Parathyroid adenoma (tissue), 2 donors: ENCODE results near the gene STIM1.

Experiments used
- H2AFZ ChIP-seq: fragments of 300-600 bp; sonication (generic); one replicate; pipeline ENCODE4 v1.7.0; 2017; ENCODE audit warnings: antibody characterized with exemption, mild to moderate bottlenecking
- H3K27ac ChIP-seq: fragments of 300-600 bp; sonication (generic); one replicate; pipeline ENCODE4 v1.7.0; 2017
- H3K27me3 ChIP-seq: fragments of 300-600 bp; sonication (generic); one replicate; pipeline ENCODE4 v1.7.0; 2017; ENCODE audit warnings: low read length; ENCODE audit not compliant: control insufficient read depth, insufficient read depth
- H3K36me3 ChIP-seq: fragments of 300-600 bp; sonication (generic); one replicate; pipeline ENCODE4 v1.7.0; 2017; ENCODE audit warnings: low read length; ENCODE audit not compliant: control insufficient read depth, insufficient read depth
- H3K4me1 ChIP-seq: fragments of 300-600 bp; sonication (generic); one replicate; pipeline ENCODE4 v1.7.0; 2017; ENCODE audit warnings: control low read depth
- H3K4me2 ChIP-seq: fragments of 300-600 bp; sonication (generic); one replicate; pipeline ENCODE4 v1.7.0; 2017; ENCODE audit warnings: low read length
- H3K4me3 ChIP-seq: fragments of 300-600 bp; sonication (generic); one replicate; pipeline ENCODE4 v1.7.0; 2017; ENCODE audit warnings: low read depth, low read length
- H3K79me2 ChIP-seq: fragments of 300-600 bp; sonication (generic); one replicate; pipeline ENCODE4 v1.7.0; 2017; ENCODE audit warnings: control low read depth
- H3K9ac ChIP-seq: fragments of 300-600 bp; sonication (generic); one replicate; pipeline ENCODE4 v1.7.0; 2017; ENCODE audit warnings: mild to moderate bottlenecking
- H3K9me3 ChIP-seq: fragments of 300-600 bp; sonication (generic); one replicate; pipeline ENCODE4 v1.7.0; 2017; ENCODE audit warnings: low read length; ENCODE audit not compliant: control insufficient read depth
- TF ChIP-seq, protein P1 (sequence below): fragments of 300-600 bp; sonication (generic); IDR thresholded peaks from one replicate; pipeline ENCODE4 v1.7.0; 2017; ENCODE audit warnings: antibody characterized with exemption, mild to moderate bottlenecking
- donor health status: primary hyperparathyroidism.

The STIM1 gene

GRCh38 chr11:3981084-3981633 lies 125.7 kb downstream of the STIM1 start:
- H3K4me1 ChIP-seq = no peaks in the 10 kb centered on the region
- no peak overlapping the region for H3K27ac ChIP-seq
- H3K9me3 ChIP-seq = no peaks in the 10 kb centered on the region
- TF ChIP-seq, protein P1, sequence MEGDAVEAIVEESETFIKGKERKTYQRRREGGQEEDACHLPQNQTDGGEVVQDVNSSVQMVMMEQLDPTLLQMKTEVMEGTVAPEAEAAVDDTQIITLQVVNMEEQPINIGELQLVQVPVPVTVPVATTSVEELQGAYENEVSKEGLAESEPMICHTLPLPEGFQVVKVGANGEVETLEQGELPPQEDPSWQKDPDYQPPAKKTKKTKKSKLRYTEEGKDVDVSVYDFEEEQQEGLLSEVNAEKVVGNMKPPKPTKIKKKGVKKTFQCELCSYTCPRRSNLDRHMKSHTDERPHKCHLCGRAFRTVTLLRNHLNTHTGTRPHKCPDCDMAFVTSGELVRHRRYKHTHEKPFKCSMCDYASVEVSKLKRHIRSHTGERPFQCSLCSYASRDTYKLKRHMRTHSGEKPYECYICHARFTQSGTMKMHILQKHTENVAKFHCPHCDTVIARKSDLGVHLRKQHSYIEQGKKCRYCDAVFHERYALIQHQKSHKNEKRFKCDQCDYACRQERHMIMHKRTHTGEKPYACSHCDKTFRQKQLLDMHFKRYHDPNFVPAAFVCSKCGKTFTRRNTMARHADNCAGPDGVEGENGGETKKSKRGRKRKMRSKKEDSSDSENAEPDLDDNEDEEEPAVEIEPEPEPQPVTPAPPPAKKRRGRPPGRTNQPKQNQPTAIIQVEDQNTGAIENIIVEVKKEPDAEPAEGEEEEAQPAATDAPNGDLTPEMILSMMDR = no peak
- H3K79me2 ChIP-seq = peaks cover 4% of the 10 kb centered on the region
- H3K36me3 ChIP-seq = no peaks in the 10 kb centered on the region
- no peak overlapping the region for H3K4me3 ChIP-seq
- no peak overlapping the region for H2AFZ ChIP-seq
- no peak overlapping the region for H3K9ac ChIP-seq
- peak overlapping the region; percentile 37 for H3K4me2 ChIP-seq
- no peaks in the 10 kb centered on the region for H3K27me3 ChIP-seq

DNA sequence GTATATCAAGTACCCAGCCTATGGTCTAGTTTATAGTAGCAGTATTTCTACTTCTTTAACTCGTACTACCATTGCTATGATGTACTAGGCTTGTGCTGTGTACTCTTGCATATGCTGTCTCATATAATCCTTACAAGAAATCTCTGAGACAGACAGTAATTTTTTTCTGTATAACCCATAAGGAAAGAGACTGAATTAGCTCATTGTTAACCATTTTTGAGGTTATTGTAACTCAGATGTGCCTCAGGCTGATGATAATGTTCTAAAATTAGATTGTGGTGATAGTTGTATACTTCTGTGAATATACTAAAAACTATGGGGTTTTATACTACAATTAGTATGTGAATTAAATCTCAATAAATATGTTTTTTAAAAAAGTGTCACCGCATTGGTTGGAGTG lies 127.0 kb downstream of the STIM1 start:
- Histone ChIP-seq H3K4me3 (no peak overlapping the region), H3K9me3 (no peaks in the 10 kb centered on the region), H3K79me2 (peaks cover 4% of the 10 kb centered on the region), H3K4me1 (no peaks in the 10 kb centered on the region), H3K27me3 (no peaks in the 10 kb centered on the region), H3K4me2 (no peak overlapping the region), H3K36me3 (no peaks in the 10 kb centered on the region), H3K9ac (no peak overlapping the region), H3K27ac (no peak overlapping the region), H2AFZ (no peak overlapping the region)
- TF ChIP-seq, protein P1 = no peak

DNA sequence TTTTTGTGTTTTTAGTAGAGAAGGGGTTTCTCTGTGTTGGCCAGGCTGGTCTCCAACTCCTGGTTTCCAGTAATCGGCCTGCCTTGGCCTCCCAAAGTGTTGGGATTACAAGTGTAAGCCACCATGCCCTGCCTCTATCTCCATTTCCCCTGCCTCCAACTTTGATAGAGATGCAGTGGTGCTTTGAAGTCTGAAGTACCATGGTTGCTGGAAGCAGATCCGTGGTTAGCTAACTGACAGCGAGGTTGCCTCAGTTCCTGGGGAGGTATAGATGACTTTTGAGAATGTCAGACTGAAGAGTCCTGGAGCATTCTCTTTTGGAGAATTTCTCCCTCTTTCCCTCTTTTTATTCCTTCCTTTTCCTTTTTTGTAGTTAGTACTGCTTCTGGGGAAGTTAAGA lies 127.6 kb downstream of the STIM1 start:
- Histone ChIP-seq H3K79me2 (peaks cover 4% of the 10 kb centered on the region), H3K36me3 (no peaks in the 10 kb centered on the region), H3K27me3 (no peaks in the 10 kb centered on the region), H3K9me3 (no peaks in the 10 kb centered on the region), H3K9ac (no peak overlapping the region), H3K4me2 (no peak overlapping the region), H3K4me1 (no peaks in the 10 kb centered on the region), H3K4me3 (no peak overlapping the region), H2AFZ (no peak overlapping the region), H3K27ac (no peak overlapping the region)
- TF ChIP-seq, protein P1 = no peak

DNA sequence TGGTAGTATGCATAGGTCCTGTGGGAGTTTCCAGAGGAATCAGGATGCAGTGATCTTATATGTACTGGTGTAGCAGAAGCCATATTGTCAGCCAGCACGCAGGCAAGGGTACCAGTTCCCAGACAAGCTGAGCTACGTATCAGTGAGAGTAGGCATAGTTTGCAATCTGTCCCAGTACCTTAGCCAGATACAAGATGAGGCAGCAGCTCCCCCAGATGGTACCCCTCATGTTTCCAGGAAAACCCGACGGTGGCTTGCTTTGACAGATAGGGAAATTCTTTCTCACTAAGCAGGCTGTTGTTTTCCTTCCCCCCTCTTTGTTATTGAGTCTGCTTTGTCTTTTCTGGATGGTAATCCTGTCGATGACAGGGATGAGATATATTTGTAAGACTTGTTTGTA lies 129.4 kb downstream of the STIM1 start:
- H2AFZ ChIP-seq = no peak overlapping the region
- peaks cover 4% of the 10 kb centered on the region for H3K79me2 ChIP-seq
- no peak overlapping the region for H3K9ac ChIP-seq
- no peak overlapping the region for H3K4me2 ChIP-seq
- H3K36me3 ChIP-seq = no peaks in the 10 kb centered on the region
- no peaks in the 10 kb centered on the region for H3K27me3 ChIP-seq
- H3K27ac ChIP-seq = no peak overlapping the region
- no peaks in the 10 kb centered on the region for H3K9me3 ChIP-seq
- TF ChIP-seq, protein P1 = no peak
- no peak overlapping the region for H3K4me3 ChIP-seq
- no peaks in the 10 kb centered on the region for H3K4me1 ChIP-seq

DNA sequence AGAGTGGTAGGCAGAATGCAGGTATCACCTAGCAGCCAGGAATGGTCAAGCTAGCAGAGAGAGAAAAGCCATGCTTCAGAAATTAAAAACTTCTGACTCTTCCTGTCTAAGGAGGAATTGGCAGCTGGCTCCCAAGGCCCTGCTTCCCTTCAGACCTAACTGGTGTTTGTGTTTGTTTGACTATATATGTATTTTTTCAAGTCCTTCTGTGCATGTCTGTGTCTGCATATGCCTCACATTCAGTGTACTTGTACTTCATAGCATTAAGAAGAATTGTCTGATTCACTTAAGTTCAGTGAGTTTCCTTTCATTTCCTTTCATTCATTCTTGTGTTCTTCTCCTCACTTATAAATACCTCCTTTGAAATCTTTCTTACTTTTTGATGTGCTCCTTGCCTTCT lies 130.2 kb downstream of the STIM1 start:
- Histone ChIP-seq H3K4me3 (no peak overlapping the region), H3K79me2 (no peaks in the 10 kb centered on the region), H3K4me2 (no peak overlapping the region), H3K9ac (no peak overlapping the region), H3K27me3 (no peaks in the 10 kb centered on the region), H3K4me1 (no peaks in the 10 kb centered on the region), H3K9me3 (no peaks in the 10 kb centered on the region), H3K36me3 (no peaks in the 10 kb centered on the region), H3K27ac (no peak overlapping the region), H2AFZ (no peak overlapping the region)
- TF ChIP-seq, protein P1 = no peak
